ENCODE results near the gene FILIP1.
A peak's percentile ranks its signal among the peaks of the same experiment; 100 is the strongest.

The FILIP1 gene

GRCh38 chr6:75268121-75268987 is 225.2 kb downstream of the FILIP1 start:
- H3K36me3 ChIP-seq (ENCODE audit: low read length) = peaks cover 10% of the 10 kb centered on the region; the same call in 1 of the 2 replicates
- H3K9me2 ChIP-seq (replicated peaks; ENCODE audit: insufficient read depth, low read length) = no peaks in the 10 kb centered on the region
- TF ChIP-seq EZH2phosphoT487 (conservative IDR thresholded peaks at IDR 0.05; ENCODE audit: low read length) = no peak
- no peak for TF ChIP-seq CTCF (IDR thresholded peaks at IDR 0.05; ENCODE audit: insufficient read depth, low read length, poor library complexity, severe bottlenecking)
- no peak overlapping the region for H3K9ac ChIP-seq (ENCODE audit: low read length)
- H3K27me3 ChIP-seq (ENCODE audit: low read length) = no peaks in the 10 kb centered on the region
- H3K4me2 ChIP-seq (ENCODE audit: low read depth, low read length, poor library complexity, severe bottlenecking) = no peak overlapping the region
- H3K4me3 ChIP-seq (ENCODE audit: insufficient read depth, low read length, poor library complexity, severe bottlenecking) = no peak overlapping the region
- no peak overlapping the region for H3K27ac ChIP-seq (ENCODE audit: low read depth, low read length)
- H3K79me2 ChIP-seq (ENCODE audit: insufficient read depth, low read length) = peaks cover 69% of the 10 kb centered on the region
- H3F3A ChIP-seq (ENCODE audit: insufficient read depth) = peaks cover 8% of the 10 kb centered on the region; the same call in 1 of the 2 replicates
- peaks cover 13% of the 10 kb centered on the region; the same call in 1 of the 2 replicates for H4K20me1 ChIP-seq (ENCODE audit: low read depth, low read length)
- no peak overlapping the region for H2AFZ ChIP-seq (ENCODE audit: low read depth, low read length, severe bottlenecking)
- H3K9me3 ChIP-seq (ENCODE audit: insufficient read depth, low read length) = no peaks in the 10 kb centered on the region

DNA sequence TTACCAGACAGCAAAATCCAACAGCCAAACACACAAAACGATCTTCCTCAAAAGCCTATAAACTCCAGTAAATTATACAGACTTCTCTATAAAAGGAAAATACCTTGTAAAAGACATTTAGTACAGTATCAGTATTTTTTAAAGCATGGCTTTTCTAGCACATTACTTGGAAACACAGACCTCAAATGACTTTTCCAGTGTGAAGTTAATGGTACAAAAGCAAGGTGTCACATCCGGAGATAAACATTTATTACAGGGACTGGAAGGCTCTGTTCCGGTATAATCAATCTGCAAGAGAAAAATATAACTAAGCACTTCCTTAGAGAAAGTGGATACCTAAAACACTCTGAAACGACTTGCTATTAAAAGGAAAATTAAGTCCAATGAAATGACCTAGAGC is 226.1 kb downstream of the FILIP1 start:
- H4K20me1 ChIP-seq (ENCODE audit: low read depth, low read length) = peaks cover 13% of the 10 kb centered on the region; the same call in 1 of the 2 replicates
- no peaks in the 10 kb centered on the region for H3K27me3 ChIP-seq (ENCODE audit: low read length)
- H3K9me3 ChIP-seq (ENCODE audit: insufficient read depth, low read length) = no peaks in the 10 kb centered on the region
- TF ChIP-seq CTCF (IDR thresholded peaks at IDR 0.05; ENCODE audit: insufficient read depth, low read length, poor library complexity, severe bottlenecking) = no peak
- TF ChIP-seq EZH2phosphoT487 (conservative IDR thresholded peaks at IDR 0.05; ENCODE audit: low read length) = no peak
- no peak overlapping the region for H3K4me3 ChIP-seq (ENCODE audit: insufficient read depth, low read length, poor library complexity, severe bottlenecking)
- H2AFZ ChIP-seq (ENCODE audit: low read depth, low read length, severe bottlenecking) = no peak overlapping the region
- no peak overlapping the region for H3K4me2 ChIP-seq (ENCODE audit: low read depth, low read length, poor library complexity, severe bottlenecking)
- H3K79me2 ChIP-seq (ENCODE audit: insufficient read depth, low read length) = peaks cover 60% of the 10 kb centered on the region
- no peak overlapping the region for H3K27ac ChIP-seq (ENCODE audit: low read depth, low read length)
- peaks cover 8% of the 10 kb centered on the region; the same call in 1 of the 2 replicates for H3F3A ChIP-seq (ENCODE audit: insufficient read depth)
- peaks cover 10% of the 10 kb centered on the region; the same call in 1 of the 2 replicates for H3K36me3 ChIP-seq (ENCODE audit: low read length)
- H3K9me2 ChIP-seq (replicated peaks; ENCODE audit: insufficient read depth, low read length) = no peaks in the 10 kb centered on the region
- H3K9ac ChIP-seq (ENCODE audit: low read length) = no peak overlapping the region

DNA sequence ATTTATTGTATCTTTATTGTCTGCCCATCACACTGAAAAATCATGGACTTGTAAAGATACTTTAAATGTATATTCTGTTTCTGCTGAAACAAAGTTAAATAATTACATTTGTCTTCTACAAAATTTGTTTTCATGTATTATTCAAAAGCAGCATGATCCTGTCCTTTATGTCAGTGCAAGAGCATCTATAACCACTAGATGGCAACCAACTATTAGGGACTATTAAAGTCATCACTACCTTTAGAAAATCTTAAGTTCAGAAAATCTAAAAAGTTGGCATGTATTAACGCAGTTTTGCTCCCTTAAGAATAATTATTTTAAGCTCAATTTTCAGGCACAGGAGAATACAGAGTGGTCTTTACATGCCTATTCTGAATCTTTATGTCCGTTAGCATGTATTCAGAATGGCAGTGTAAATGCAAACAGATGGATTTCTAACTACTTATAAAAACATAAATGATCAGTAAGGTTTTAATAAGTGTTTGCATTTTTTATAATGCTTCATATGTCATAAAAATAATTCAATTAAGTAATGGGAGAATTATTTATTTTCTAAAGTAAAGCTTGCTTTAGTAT is 226.8 kb downstream of the FILIP1 start:
- TF ChIP-seq CTCF (IDR thresholded peaks at IDR 0.05; ENCODE audit: insufficient read depth, low read length, poor library complexity, severe bottlenecking) (peak; percentile 87), EZH2phosphoT487 (conservative IDR thresholded peaks at IDR 0.05; ENCODE audit: low read length) (no peak)
- H3K9ac ChIP-seq (ENCODE audit: low read length) = no peak overlapping the region
- no peak overlapping the region for H3K4me2 ChIP-seq (ENCODE audit: low read depth, low read length, poor library complexity, severe bottlenecking)
- H3K79me2 ChIP-seq (ENCODE audit: insufficient read depth, low read length) = peaks cover 56% of the 10 kb centered on the region
- no peaks in the 10 kb centered on the region for H3K9me3 ChIP-seq (ENCODE audit: insufficient read depth, low read length)
- peaks cover 13% of the 10 kb centered on the region; the same call in 1 of the 2 replicates for H4K20me1 ChIP-seq (ENCODE audit: low read depth, low read length)
- H3K4me3 ChIP-seq (ENCODE audit: insufficient read depth, low read length, poor library complexity, severe bottlenecking) = no peak overlapping the region
- H2AFZ ChIP-seq (ENCODE audit: low read depth, low read length, severe bottlenecking) = no peak overlapping the region
- H3K27ac ChIP-seq (ENCODE audit: low read depth, low read length) = no peak overlapping the region
- no peaks in the 10 kb centered on the region for H3K9me2 ChIP-seq (replicated peaks; ENCODE audit: insufficient read depth, low read length)
- no peaks in the 10 kb centered on the region for H3K27me3 ChIP-seq (ENCODE audit: low read length)
- peaks cover 8% of the 10 kb centered on the region; the same call in 1 of the 2 replicates for H3F3A ChIP-seq (ENCODE audit: insufficient read depth)
- H3K36me3 ChIP-seq (ENCODE audit: low read length) = peaks cover 10% of the 10 kb centered on the region; the same call in 1 of the 2 replicates

All from SU-DHL-6 (cell line).